Lower lobe of right lung (tissue), 2 donors: ENCODE data around the gene TSHZ3. TPM values are rescaled to one million over a fixed set of nuclear protein-coding genes. Genes with fewer than 3 reads are reported as not detected.

Source experiments
- ATAC-seq, 2 donors: fragments of 200-7000 bp; cut with Tn5 transposase; one replicate each; pipeline ENCODE4 v1.9.1; 2020 to 2022; ENCODE audit warnings: mild to moderate bottlenecking in 2 of 2, moderate library complexity in 2 of 2
- DNase-seq: peaks from one replicate; pipeline ENCODE4 v3.0.0-alpha.2; 2020
- H3K27ac ChIP-seq: fragments of 200-600 bp; one replicate; pipeline ENCODE4 v1.8.0; 2022
- H3K27me3 ChIP-seq: fragments of 200-600 bp; one replicate; pipeline ENCODE4 v1.8.0; 2022; ENCODE audit warnings: low read depth
- H3K36me3 ChIP-seq: fragments of 200-600 bp; one replicate; pipeline ENCODE4 v1.8.0; 2022; ENCODE audit warnings: mild to moderate bottlenecking
- H3K4me1 ChIP-seq: fragments of 200-600 bp; one replicate; pipeline ENCODE4 v1.8.0; 2022
- H3K4me3 ChIP-seq: fragments of 200-600 bp; one replicate; pipeline ENCODE4 v1.8.0; 2022; ENCODE audit warnings: mild to moderate bottlenecking
- H3K9me3 ChIP-seq: fragments of 200-600 bp; one replicate; pipeline ENCODE4 v1.8.0; 2022
- intact Hi-C: fragments of 100-400 bp; cut with DNase I; formaldehyde crosslinking; loops from one replicate; pipeline ENCODE4 v1.11.0; 2022
- total RNA-seq: library from RNA; stranded (reverse); fragmentation: NEBNext Ultra II Directional; extraction: Animal tissue kit (Norgen Biotek cat#: 25700); gene quantifications from one replicate; pipeline ENCODE4 v1.2.1, GENCODE V29; 2021
- TF ChIP-seq, protein P1 (sequence below): fragments of 200-600 bp; IDR thresholded peaks from one replicate; pipeline ENCODE4 v1.8.0; 2022; ENCODE audit warnings: antibody characterized with exemption, mild to moderate bottlenecking
- donor health status: DM: no; HTN: yes; CAD: no; lungs with severe emphysema.

Gene TSHZ3
- total RNA-seq, 1 donor from 2014 or later = 5.7 TPM

GRCh38 chr19:31249217-31249616 lies 100.0 kb downstream of the TSHZ3 start:
- ATAC-seq = no peak
- TF ChIP-seq, protein P1, sequence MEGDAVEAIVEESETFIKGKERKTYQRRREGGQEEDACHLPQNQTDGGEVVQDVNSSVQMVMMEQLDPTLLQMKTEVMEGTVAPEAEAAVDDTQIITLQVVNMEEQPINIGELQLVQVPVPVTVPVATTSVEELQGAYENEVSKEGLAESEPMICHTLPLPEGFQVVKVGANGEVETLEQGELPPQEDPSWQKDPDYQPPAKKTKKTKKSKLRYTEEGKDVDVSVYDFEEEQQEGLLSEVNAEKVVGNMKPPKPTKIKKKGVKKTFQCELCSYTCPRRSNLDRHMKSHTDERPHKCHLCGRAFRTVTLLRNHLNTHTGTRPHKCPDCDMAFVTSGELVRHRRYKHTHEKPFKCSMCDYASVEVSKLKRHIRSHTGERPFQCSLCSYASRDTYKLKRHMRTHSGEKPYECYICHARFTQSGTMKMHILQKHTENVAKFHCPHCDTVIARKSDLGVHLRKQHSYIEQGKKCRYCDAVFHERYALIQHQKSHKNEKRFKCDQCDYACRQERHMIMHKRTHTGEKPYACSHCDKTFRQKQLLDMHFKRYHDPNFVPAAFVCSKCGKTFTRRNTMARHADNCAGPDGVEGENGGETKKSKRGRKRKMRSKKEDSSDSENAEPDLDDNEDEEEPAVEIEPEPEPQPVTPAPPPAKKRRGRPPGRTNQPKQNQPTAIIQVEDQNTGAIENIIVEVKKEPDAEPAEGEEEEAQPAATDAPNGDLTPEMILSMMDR = no peak
- no peaks in the 10 kb centered on the region for H3K4me1 ChIP-seq
- no peak overlapping the region for H3K27ac ChIP-seq
- no peaks in the 10 kb centered on the region for H3K36me3 ChIP-seq
- no peaks in the 10 kb centered on the region for H3K9me3 ChIP-seq
- no peak for DNase-seq
- no peak overlapping the region for H3K4me3 ChIP-seq
- intact Hi-C loops = no loop called here
- H3K27me3 ChIP-seq = no peaks in the 10 kb centered on the region

GRCh38 chr19:31235806-31236205 lies 113.4 kb downstream of the TSHZ3 start:
- H3K4me1 ChIP-seq = no peaks in the 10 kb centered on the region

DNA sequence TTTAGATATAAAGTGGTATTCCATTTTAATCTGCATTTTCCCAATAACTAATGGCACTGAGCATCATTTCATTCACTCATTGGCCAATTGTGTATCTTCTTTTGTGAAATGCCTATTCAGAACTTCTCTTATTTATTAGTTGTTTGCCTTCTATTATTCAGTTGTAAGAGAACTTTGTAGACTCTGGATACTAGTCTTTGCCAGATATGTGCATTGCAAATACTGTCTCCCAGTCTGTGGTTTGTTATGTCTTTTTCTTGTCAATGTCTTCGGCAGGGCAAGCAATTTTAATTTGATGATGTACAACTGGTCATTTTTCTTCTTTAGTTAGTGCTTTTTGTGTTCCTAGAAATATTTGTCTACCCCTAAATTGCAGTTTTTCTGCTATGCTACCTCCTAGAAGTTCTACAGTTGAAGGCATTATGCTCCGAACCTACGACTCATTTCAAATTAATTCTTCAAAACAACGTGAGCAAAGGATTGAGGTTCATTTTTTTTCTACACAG lies 115.9 kb downstream of the TSHZ3 start:
- Histone ChIP-seq H3K4me3 (no peak overlapping the region), H3K36me3 (no peaks in the 10 kb centered on the region), H3K4me1 (no peaks in the 10 kb centered on the region), H3K9me3 (no peaks in the 10 kb centered on the region), H3K27me3 (peaks cover 7% of the 10 kb centered on the region), H3K27ac (no peak overlapping the region)
- DNase-seq (no peak), ATAC-seq (no peak)
- intact Hi-C loops = no loop called here
- TF ChIP-seq, protein P1 = no peak

More at GRCh38 chr19:31235806-31236205, 113.4 kb downstream of the TSHZ3 start:
- Histone ChIP-seq H3K27ac (no peak overlapping the region), H3K27me3 (peaks cover 7% of the 10 kb centered on the region), H3K9me3 (peaks cover 7% of the 10 kb centered on the region), H3K4me3 (no peak overlapping the region), H3K36me3 (no peaks in the 10 kb centered on the region)
- DNase-seq (no peak), ATAC-seq (no peak)
- intact Hi-C loops = no loop called here
- TF ChIP-seq, protein P1 = no peak

DNA sequence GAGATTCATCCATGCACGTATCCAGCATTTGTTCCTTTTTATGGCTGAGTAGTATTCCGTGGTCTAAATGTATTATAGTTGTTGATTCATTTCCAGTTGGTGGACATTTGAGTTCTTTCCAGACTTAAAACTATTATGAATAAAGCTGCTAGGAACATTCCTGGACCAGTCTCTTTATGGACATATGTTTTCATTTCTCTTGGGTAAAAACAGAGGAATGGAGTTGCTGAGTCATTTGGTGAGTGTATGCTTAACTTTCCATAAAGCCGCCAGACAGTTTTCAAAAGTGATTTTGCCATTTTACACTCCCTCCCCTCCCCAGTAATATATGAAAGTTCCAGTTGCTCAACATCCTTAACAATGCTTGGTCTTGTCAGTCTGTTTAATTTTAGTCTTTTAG lies 116.4 kb downstream of the TSHZ3 start:
- intact Hi-C loops = no loop called here
- no peaks in the 10 kb centered on the region for H3K36me3 ChIP-seq
- no peak for ATAC-seq

GRCh38 chr19:31232180-31232579 lies 117.1 kb downstream of the TSHZ3 start:
- H3K4me1 ChIP-seq = no peaks in the 10 kb centered on the region
- H3K27me3 ChIP-seq = peaks cover 7% of the 10 kb centered on the region
- TF ChIP-seq, protein P1 = no peak
- H3K27ac ChIP-seq = no peak overlapping the region
- H3K9me3 ChIP-seq = no peaks in the 10 kb centered on the region
- ATAC-seq (no peak), DNase-seq (no peak)
- no peak overlapping the region for H3K4me3 ChIP-seq
- H3K36me3 ChIP-seq = no peaks in the 10 kb centered on the region
- intact Hi-C loops = no loop called here

More for the DNA sequence above, 116.4 kb downstream of the TSHZ3 start:
- DNase-seq = no peak
- no peaks in the 10 kb centered on the region for H3K4me1 ChIP-seq
- peaks cover 7% of the 10 kb centered on the region for H3K27me3 ChIP-seq
- H3K9me3 ChIP-seq = no peaks in the 10 kb centered on the region
- H3K27ac ChIP-seq = no peak overlapping the region
- H3K4me3 ChIP-seq = no peak overlapping the region
- TF ChIP-seq, protein P1 = no peak

DNA sequence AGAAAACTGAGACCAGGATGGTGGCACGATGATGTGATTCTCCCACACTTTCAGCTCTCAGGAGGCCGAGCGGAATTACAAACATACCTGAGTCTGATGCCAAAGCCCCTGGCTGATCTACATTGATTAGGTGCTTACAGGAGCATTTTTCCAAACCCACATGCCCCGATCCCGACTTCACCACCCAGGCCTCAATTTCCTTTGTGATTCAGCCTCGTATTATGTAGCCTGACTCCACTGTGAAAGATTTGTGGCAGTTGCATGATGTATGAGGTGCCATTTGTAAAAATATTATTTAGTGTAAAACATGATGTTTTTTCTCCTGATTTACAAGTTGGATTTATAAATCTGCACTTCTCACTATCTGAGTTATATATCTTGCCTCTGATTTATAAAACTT lies 118.0 kb downstream of the TSHZ3 start:
- Histone ChIP-seq H3K27ac (no peak overlapping the region), H3K27me3 (no peaks in the 10 kb centered on the region), H3K9me3 (no peaks in the 10 kb centered on the region), H3K4me1 (no peaks in the 10 kb centered on the region), H3K4me3 (no peak overlapping the region), H3K36me3 (no peaks in the 10 kb centered on the region)
- TF ChIP-seq, protein P1 = no peak
- no peak for ATAC-seq
- intact Hi-C loops = no loop called here
- no peak for DNase-seq
